NK-92 treated with Interleukin-12 subunit alpha and Interleukin-12 subunit beta, amount 100 ng/mL, for 24 hours (cell line): Measurements from ENCODE around the gene MS4A8.
"Not testable (repeated sequence)": the region's sequence is repeated elsewhere in the genome, so short reads cannot be mapped to it uniquely, and the experiment has no call there.

Experiments used
- DNase-seq: peaks from one replicate; lab custom pipeline; 2025; lab: John Stamatoyannopoulos, UW

The MS4A8 gene, protein sequence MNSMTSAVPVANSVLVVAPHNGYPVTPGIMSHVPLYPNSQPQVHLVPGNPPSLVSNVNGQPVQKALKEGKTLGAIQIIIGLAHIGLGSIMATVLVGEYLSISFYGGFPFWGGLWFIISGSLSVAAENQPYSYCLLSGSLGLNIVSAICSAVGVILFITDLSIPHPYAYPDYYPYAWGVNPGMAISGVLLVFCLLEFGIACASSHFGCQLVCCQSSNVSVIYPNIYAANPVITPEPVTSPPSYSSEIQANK

GRCh38 chr11:60699284-60699691, at the start of gene MS4A8:
Gene MS4A8 (plus strand): TSS chr11:60699612. CDS start chr11:60700861, 1,249 bp downstream.
- DNase-seq, result no peak

- no peak for DNase-seq
Measured at GRCh38 chr11:60657888-60658287, 41.5 kb upstream of the MS4A8 start.

- DNase-seq, result no peak
Measured at GRCh38 chr11:60658409-60658808, 41.0 kb upstream of the MS4A8 start.

DNA sequence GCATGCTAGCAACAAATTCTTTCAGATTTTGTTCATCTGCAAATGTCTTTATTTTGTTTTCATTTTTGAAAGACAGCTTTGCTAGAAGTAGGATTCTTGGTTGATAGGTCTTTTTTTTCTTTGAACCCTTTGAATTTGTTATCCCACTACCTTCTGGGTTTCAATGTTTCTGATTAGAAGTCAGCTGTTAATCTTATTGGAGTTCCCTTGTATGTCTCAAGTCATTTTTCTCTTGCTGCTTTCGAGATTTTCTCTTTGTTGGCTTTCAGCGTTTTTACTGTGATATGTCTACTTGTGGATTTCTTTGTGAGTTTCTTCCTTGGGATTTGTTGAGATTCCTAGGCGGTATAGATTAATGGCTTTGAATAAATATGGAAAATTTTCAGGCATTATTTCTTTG, 27.2 kb upstream of the MS4A8 start:
- DNase-seq, result no peak

DNA sequence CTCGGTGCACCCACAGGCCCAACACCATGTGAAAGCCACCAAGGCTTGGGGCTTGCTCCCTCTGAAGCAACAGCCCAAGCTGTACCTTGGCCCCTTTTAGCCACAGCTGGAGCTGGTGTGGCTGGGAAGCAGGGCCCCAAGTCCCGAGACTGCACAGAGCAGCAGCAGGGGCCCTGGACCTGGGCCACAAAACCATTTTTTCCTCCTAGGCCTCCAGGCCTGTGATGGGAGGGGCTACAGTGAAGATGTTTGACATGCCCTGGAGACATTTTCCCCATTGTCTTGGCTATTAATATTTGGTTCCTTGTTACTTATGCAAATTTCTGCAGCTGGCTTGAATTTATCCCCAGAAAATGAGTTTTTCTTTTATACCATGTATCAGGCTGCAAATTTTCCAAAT, 21.2 kb upstream of the MS4A8 start:
- not testable (repeated sequence) for DNase-seq

GRCh38 chr11:60679879-60680278, 19.5 kb upstream of the MS4A8 start:
- DNase-seq, result no peak

- no peak for DNase-seq
Measured at GRCh38 chr11:60680455-60681119, 18.8 kb upstream of the MS4A8 start.

DNA sequence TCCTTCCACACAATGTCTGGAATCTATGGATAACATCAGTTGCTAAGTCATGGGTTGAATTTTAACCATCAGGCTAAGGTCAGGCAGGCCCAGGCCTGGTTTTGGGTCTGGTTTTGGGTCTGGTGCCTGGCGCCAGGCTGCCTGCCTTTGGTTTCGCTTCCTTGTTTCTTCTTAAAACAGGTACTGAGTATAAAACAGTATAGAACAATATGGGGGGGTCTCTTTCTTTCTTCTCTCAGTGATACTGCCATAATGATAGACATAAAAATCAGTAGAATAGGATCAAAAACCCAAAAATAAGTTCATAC, 14.9 kb upstream of the MS4A8 start:
- not testable (repeated sequence) for DNase-seq

DNA sequence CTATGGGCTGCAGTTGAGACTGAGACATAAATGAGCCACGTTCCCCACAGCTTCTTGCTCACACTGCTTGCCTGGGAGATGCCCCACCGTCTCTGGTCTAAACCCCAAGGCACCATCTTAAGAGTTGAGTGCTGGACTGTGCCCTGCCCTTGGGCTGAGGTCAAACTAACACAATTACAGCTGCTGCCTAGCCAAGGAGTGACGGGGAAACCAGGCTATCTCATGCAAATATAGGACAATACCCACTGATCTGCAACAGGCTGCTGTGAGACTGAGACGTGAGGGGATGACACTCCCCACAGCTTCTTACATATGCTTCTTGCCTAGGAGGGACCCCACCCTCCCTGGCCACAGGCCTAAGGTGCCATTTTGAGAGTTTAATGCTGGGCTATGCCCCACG, 7.8 kb upstream of the MS4A8 start:
- no peak for DNase-seq

- DNase-seq, result no peak
Measured at GRCh38 chr11:60699936-60700335, 524 bp downstream of the MS4A8 start.

DNA sequence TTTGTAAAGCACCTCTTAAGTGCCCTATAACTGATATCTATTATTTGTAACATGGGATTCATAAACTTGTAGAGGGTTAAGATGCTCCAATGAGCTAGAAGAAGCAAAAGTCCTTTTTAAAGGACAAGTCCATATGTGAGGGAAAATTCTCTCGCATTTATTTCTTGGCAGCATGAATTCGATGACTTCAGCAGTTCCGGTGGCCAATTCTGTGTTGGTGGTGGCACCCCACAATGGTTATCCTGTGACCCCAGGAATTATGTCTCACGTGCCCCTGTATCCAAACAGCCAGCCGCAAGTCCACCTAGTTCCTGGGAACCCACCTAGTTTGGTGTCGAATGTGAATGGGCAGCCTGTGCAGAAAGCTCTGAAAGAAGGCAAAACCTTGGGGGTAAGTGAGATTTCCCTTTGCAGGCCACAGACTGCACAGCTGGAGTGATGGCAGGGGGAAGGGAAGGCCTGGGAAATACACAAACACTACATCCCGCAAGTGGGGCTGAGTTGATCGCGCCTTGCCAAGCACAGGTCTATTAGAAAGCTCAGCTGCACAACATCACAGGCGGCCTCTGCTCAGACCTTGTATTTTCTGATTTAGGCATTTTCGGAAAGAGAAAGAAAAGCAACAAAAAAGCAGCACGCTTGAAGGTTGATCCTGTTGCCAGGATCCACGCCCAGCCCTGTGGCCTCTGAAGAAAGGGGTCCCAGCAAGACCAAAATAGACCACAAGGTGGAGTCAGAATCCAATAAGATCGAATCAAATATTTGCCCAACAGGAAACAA, 1.5 kb downstream of the MS4A8 start:
- no peak for DNase-seq

DNA sequence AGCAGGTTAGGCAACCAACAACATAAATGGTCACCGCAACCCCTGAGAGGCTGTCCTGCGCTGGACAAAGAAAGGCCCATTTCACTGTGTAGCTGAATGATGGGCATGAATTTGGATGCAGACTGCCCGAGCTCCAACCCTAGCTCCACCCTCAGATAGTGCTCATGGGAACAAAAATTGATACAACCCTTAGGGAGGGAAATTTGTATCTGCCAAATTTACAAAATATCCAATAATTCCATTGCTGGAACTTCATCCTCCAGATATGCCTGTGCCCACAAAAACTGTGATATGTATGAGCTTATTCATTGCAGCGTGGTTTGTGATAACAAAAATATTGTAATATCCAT, 2.0 kb downstream of the MS4A8 start:
- DNase-seq, result no peak

DNA sequence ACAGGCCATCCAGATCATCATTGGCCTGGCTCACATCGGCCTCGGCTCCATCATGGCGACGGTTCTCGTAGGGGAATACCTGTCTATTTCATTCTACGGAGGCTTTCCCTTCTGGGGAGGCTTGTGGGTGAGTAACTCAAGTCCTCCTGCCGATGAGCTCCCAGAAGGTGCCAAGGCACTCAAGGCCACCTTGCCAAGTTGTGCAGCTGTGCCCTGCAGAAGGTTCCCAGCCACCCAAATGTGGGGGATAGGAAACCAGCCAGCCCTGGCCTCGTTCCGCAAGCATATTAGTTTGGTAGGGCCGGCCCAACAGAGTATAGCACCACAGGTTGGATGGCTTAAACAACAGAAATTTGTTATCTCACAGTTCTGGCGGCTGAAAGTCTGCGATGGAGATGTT, 4.0 kb downstream of the MS4A8 start:
- no peak for DNase-seq

DNA sequence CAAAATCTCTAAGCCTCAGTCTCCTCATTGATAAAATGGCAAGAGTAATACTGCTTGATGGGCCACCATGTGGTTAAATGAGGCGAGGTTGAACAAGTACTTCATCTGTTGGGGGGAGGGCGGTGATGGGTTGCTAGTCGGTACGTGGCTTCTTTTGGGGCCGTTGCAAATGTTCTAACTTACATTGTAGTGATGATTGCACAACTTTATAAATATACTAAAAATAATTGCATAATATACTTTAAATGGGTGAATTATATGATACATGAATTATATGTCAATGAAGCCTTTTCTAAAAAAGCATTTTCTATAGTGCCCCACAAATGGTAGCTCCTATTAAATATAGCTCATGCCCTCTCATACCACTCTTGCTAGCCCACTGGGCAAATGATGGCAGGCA, 6.5 kb downstream of the MS4A8 start:
- DNase-seq, result no peak

DNA sequence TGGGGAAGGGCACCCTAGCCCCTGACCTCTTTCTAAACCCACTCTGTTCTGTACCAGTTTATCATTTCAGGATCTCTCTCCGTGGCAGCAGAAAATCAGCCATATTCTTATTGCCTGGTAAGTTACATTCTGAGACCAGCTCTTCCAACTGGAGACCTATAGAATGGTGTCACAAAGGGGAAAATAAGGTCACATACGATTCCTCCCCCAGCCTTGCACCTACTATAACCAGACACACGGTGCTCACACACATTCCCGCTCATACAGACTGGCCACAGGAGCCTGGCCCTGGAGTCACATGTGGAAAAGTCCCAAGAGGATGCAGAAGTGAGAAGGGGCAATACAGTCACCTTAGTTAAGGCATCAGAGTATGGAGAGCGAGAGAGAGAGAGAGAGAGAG, 7.5 kb downstream of the MS4A8 start:
- no peak for DNase-seq

DNA sequence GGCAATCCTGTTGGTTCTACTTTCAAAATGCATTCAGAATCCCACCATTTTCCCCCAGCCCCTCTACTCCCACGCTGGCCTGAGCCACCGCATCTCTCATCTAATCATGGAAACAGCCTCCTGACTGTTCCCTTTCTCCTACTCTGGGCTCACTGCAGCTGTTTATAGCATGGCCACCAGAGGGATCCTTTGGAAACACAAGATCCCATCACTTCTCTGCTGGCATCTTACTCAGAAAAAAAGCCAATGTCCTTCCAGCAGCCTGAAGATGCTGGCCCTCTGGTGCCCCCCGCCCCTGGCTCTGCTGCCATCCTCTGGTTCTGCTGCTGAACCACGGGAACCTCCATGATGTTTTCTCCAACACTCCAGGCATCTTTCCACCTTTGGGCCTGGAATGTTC, 11.1 kb downstream of the MS4A8 start:
- DNase-seq, result no peak

DNA sequence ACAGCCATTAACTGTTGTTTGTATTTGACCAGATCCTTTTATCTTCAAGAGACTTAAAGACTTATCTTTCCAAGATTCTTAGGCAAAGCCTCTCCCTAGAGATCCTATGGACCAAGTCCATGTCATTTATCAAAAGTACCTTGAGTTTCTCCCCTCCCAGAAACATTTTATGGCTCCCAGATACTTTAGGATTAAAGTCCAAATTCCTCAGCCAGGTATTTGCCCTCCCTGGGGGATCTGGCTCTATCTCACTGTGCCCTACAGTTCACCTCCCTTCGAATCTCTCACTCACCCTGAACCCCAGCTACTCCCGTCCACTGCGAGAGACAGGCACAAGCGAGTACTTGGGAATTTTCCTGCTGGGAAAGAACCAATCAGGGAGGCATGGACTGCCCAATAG, 11.9 kb downstream of the MS4A8 start:
- no peak for DNase-seq

GRCh38 chr11:60713423-60713822, 14.0 kb downstream of the MS4A8 start:
- not testable (repeated sequence) for DNase-seq

DNA sequence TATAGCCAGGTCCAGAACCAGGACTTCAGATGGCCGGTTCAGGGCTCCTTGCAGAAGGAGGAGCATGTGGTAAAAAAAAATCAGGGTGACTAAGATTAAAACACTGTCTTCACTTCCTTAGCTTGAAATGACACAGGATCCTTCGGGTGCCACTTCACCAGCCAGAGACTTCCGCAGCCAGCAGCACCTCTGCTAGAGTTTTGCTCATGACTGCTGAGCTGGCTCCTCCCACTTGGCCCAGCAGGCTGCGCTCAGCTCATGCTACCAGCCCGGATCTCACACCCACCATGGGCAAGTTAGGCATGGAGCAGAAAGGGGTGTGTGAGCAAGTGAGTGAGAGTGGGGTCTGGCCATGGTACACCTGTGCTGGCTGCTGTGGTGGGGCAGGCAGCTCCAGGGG, 18.5 kb downstream of the MS4A8 start:
- DNase-seq, result no peak

DNA sequence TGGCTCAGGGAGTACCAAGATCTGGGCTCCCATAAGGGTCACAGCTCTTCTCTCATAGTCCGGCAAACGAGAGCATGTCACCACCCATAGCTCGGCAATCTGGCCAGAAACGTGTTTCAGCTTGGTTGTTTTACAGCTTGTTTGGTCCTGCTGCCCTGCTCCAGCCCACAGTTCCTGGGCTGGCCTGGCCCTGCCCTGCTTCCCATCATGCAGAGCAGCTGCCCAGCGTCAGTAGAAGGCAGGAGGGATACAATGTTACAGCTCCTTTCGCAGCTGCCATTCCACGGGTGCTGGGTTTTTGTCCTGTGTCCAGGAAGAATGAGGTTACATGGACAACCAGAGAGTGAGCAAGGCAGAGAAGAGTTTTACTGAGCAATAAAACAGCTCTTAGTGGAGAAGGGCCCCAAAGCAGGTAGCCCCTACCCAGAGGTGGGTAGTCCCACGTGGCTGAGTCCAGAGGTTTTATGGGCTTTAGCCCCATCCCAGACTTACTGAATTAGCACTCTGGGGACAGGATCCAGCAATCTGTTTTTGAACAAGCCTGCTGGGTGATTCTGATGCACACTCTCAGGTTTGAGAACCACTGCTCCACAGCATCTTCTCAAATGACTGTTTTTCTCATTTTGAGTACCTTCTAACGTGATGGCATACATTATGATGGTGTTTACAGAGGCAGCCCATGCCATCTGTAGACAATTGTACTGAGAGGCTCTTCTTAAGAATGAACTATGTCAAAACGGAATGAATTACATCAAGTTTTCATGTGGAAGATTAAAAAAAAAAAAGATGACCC, 19.3 kb downstream of the MS4A8 start:
- no peak for DNase-seq

- no peak for DNase-seq
Measured at GRCh38 chr11:60719391-60719790, 20.0 kb downstream of the MS4A8 start.

DNA sequence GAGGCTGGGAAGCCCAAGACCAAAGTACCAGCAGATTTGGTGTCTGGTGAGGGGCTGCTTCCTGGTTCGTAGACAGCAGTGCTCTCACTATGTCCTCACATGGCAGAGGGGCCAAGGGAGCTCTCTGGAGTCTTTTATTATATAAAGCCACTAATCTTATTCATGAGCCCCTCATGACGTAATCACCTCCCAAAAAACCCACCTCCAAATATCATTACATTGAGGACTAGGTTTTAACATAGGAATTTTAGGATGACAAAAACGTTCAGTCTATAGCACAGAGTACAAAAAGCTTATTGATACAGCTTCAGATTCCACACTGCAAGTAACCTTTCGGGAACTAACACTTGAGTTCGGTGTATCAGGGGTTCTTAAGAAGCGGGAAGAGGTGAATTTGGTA, 21.0 kb downstream of the MS4A8 start:
- DNase-seq, result no peak

GRCh38 chr11:60724420-60724819, 25.0 kb downstream of the MS4A8 start, which contains the start of gene MS4A18:
Gene MS4A18 (plus strand): TSS chr11:60724720.
- DNase-seq, result no peak
